ENCODE measurements around the gene KIAA1328. TPM values are rescaled to one million over a fixed set of nuclear protein-coding genes. Genes with fewer than 3 reads are reported as not detected.

Gene KIAA1328
- 10 to 100 TPM in 1 of 2 experiments, 1 to 10 TPM in 1; 9.8 to 10.7 TPM for total RNA-seq

DNA sequence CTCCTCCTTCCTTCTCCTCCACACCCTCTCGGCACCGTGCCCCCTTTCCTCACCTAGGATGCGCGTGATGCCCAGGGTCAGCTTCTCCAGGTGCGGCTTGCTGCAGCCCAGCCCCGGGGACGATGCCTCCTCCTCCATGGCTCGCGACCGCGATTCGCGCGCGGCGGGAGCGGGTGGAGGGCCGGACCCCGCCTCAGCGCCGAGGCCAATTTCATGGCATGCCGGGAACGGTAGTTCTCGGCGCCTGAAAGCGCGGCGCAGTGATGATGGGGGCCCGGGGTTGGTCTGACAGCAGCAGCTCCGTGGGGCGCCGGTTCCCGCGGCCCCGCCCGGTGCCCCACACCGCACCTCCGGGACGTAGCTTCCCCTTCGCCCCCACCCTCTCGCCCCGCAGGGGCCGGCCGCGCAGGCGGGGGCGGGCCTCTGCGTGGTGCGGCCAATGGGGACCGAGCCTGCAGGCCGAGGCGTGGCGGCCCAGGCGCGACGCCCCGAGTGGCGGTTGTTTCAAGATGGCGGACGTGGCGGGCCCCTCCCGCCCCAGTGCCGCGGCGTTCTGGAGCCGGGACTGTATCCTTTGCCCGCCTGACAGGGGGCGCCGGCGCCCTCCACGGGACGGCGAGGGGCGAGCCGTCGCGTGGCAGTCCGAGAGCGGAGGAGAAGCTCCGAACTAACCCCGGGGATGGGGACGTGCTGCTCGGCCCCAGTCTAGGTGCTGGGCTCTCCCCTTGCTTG, at the start of gene KIAA1328, which contains the start of gene TPGS2:
Gene KIAA1328, plus strand, starts transcription at position 498 of the 732 bp plus-strand sequence. Its CDS starts 12 bp downstream, at position 510.
Gene TPGS2, minus strand, starts transcription at position 373 of the 732 bp plus-strand sequence. Its CDS starts 235 bp downstream, at position 138.
- peak within 1 kb of the TSS; percentile 98 for H3K27ac Mint-ChIP-seq
- H3K4me3 Mint-ChIP-seq = peak within 1 kb of the TSS; percentile 89
- no peaks in the 10 kb centered on the region for H3K27me3 Mint-ChIP-seq
- POLR2A ChIA-PET = interaction anchor here (0.6 to 1.9 kb wide), 9 partner anchors 10 to 700 kb away, joined by 3 to 6 read pairs (median 3); partner anchors contain the start of genes ELP2 and SLC39A6
- H3K36me3 Mint-ChIP-seq = peaks cover 21% of the 10 kb centered on the region
- H3K9me3 Mint-ChIP-seq = no peaks in the 10 kb centered on the region
- ATAC-seq (ENCODE audit: low read depth) = peak; percentile 91
- peaks cover 40% of the 10 kb centered on the region for H3K4me1 Mint-ChIP-seq
- peak; percentile 92 for DNase-seq

DNA sequence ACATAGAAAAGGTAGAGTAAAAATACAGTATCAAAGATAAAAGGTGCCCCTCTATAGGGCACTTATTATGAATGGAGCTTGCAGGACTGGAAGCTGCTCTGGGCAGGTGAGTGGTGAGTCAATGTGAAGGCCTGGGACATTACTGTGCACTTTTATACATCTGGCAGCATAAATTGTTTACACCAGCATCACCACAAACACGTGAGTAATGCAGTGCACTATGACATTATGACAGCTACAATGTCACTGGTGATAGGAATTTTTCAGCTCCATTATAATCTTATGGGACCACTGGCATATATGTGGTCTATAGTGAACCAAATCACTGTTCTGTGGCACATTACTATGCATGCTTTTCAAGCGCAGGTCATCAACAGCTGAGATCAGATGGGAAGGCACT, 48.2 kb upstream of the KIAA1328 start:
- ATAC-seq (ENCODE audit: low read depth) (no peak), DNase-seq (no peak)
- no peaks in the 10 kb centered on the region for H3K9me3 Mint-ChIP-seq
- no peaks in the 10 kb centered on the region for H3K27me3 Mint-ChIP-seq
- H3K4me3 Mint-ChIP-seq = no peak overlapping the region
- H3K4me1 Mint-ChIP-seq = no peaks in the 10 kb centered on the region
- H3K27ac Mint-ChIP-seq = no peak overlapping the region
- POLR2A ChIA-PET = no interaction called here
- H3K36me3 Mint-ChIP-seq = peaks cover 10% of the 10 kb centered on the region

DNA sequence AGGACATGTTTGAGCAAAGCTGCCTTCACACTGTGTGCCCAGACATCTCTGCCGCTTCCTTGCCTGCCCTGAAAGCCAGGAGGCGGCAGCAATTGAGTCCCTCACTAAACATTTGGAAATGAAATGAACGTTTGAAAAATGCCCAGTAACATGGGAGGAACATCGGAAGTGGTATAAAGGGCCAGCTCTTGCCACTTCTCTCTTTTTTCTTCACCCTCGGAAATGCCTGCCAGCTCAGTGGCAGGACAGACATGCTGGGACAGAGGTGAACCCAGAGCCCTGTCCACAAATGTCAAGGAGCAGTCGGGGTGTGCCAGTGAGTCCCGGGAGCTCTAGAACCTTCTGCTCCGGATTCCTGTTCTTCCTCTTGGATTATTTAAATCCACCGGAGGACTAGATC, 46.2 kb upstream of the KIAA1328 start:
- no peak for ATAC-seq (ENCODE audit: low read depth)
- Mint-ChIP-seq H3K9me3 (no peaks in the 10 kb centered on the region), H3K36me3 (peaks cover 13% of the 10 kb centered on the region), H3K27me3 (no peaks in the 10 kb centered on the region), H3K4me1 (no peaks in the 10 kb centered on the region), H3K4me3 (no peak overlapping the region), H3K27ac (no peak overlapping the region)
- no peak for DNase-seq
- POLR2A ChIA-PET = no interaction called here

DNA sequence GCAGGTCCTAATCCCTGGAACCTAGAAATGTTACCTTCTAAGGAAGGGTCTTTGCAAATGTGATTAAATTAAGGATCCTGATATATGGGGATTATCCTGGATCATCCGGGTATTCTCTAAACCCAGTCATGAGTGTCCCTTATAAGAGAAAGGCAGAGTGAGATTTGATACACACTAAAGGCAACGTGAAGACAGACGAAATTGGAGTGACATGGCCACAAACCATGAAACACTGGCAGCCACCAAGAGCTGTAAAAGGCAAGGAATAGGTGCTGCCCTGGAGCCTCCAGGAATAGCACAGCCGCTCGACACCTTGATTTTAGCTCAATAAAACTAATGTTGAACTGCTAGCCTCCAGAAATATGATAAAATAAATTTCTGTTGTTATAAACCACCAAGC, 45.1 kb upstream of the KIAA1328 start:
- Mint-ChIP-seq H3K4me1 (no peaks in the 10 kb centered on the region), H3K27me3 (no peaks in the 10 kb centered on the region), H3K9me3 (no peaks in the 10 kb centered on the region), H3K36me3 (peaks cover 14% of the 10 kb centered on the region), H3K4me3 (no peak overlapping the region), H3K27ac (no peak overlapping the region)
- DNase-seq (no peak), ATAC-seq (ENCODE audit: low read depth) (no peak)
- POLR2A ChIA-PET = no interaction called here

DNA sequence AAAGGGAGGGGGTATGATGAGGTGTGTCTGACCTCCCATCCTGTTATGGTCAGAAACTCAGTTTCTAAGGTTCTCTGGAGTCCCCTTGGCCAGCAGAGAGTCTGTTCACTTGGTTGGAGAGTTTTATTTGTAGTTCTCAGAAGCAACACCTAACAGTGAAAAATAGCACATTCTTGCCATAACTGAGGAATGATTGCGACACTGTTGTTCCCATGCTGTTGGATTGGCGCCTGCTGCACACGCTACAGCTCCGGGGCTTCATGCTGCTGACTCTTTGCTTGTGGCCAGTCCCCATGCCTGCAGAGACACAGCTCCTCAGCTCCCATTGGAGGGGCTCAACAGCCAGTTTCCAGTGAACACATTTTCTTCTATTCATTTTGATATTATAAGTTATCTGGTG, 42.2 kb upstream of the KIAA1328 start:
- Mint-ChIP-seq H3K27ac (no peak overlapping the region), H3K36me3 (peaks cover 35% of the 10 kb centered on the region), H3K9me3 (peaks cover 2% of the 10 kb centered on the region), H3K27me3 (no peaks in the 10 kb centered on the region), H3K4me3 (no peak overlapping the region), H3K4me1 (no peaks in the 10 kb centered on the region)
- DNase-seq = no peak
- ATAC-seq (ENCODE audit: low read depth) = no peak
- POLR2A ChIA-PET = no interaction called here

DNA sequence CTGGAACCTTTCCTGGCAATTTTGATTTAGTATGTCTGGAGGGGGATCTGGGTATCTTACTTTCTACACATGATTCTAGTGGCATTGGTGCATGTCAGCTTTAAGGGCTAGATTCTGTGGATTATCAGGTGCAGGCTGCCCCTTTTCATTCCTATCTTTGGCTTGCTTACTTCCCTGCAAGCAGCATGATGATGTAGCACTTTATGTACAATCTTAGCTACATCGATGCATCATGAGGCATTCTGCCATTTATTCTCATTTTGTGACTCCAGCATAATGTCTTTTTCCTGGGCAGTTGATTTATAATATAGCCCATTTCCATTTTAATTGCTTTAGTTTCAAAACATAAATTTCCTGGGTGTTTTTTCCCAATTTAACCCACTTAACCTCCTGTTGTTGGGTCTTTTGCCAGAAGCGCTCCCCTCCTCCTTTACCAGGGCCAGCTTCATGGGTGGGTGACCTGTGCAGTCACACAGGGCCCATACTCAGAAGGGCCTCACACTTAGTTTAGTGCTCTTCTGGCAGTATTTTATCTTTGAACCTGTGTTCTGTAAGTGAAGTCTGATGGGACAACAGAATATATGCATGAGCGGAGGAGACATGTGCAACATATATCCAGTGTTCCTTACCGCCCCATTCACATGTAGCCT, 36.2 kb upstream of the KIAA1328 start:
- peaks cover 65% of the 10 kb centered on the region for H3K36me3 Mint-ChIP-seq

DNA sequence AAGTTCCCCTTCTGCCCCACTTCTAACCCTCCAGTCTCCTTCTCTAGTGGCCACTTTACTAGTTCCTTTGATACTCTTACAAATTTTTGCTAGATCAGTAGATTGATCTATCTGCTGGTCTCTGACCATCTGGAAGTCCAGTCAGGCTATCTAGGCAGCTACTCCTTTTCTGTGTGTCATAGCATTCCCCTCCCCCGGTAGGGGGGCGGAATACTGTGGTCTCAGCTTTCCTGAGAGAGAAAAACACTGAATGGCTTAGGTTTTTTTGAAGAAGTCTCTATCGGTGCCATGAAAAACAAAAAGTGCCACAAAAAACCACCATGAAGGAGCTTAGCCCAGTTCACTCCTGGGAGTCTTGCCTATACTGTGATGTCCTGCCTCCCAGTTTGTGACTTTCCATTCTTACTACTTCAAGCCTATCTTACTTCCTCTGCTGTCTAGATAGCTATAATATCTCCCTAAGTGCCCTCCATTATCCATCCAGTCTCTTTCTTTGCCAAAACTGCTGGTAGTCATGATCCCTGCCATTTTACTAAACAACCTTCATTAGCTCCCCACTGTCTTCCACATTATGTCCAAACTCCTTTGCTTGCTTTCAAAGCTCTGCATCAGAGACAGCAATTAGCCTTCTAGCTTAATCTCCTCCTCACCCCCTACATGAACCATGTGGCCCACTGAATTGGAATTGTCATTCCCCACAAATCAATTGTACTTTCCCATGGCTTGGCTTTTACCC, 30.0 kb upstream of the KIAA1328 start:
- POLR2A ChIA-PET = no interaction called here
- Mint-ChIP-seq H3K27me3 (no peaks in the 10 kb centered on the region), H3K36me3 (peaks cover 44% of the 10 kb centered on the region), H3K4me3 (no peak overlapping the region), H3K9me3 (no peaks in the 10 kb centered on the region), H3K27ac (peak overlapping the region; percentile 11), H3K4me1 (no peaks in the 10 kb centered on the region)
- DNase-seq (no peak), ATAC-seq (ENCODE audit: low read depth) (no peak)

More for the DNA sequence above, 36.2 kb upstream of the KIAA1328 start:
- POLR2A ChIA-PET = no interaction called here
- no peak for DNase-seq
- Mint-ChIP-seq H3K27me3 (no peaks in the 10 kb centered on the region), H3K9me3 (peaks cover 2% of the 10 kb centered on the region), H3K27ac (no peak overlapping the region), H3K4me1 (no peaks in the 10 kb centered on the region), H3K4me3 (no peak overlapping the region)
- no peak for ATAC-seq (ENCODE audit: low read depth)

DNA sequence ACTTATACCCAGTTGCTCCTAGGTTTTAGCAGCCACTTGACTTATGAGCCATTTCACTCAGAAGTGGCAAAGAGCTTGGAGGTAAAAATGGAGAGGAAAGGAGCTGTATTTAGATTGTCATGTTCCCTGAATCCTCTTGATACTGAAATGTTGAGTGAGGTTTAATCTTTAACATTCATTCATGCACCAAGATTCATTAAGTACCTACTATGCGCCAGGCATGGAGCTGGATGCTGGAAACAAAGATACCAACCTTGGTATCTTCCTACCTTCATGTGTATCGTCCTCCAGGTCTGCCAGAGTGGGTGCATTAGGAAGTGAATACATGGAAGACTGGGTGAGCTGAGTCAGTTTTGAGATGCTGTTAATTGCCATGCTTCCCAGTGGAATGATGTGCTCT, 23.8 kb upstream of the KIAA1328 start:
- H3K36me3 Mint-ChIP-seq = peaks cover 42% of the 10 kb centered on the region
- no peak overlapping the region for H3K4me3 Mint-ChIP-seq
- no peak for ATAC-seq (ENCODE audit: low read depth)
- no peak overlapping the region for H3K27ac Mint-ChIP-seq
- POLR2A ChIA-PET = no interaction called here
- H3K4me1 Mint-ChIP-seq = peaks cover 5% of the 10 kb centered on the region
- no peaks in the 10 kb centered on the region for H3K27me3 Mint-ChIP-seq
- no peaks in the 10 kb centered on the region for H3K9me3 Mint-ChIP-seq
- no peak for DNase-seq

DNA sequence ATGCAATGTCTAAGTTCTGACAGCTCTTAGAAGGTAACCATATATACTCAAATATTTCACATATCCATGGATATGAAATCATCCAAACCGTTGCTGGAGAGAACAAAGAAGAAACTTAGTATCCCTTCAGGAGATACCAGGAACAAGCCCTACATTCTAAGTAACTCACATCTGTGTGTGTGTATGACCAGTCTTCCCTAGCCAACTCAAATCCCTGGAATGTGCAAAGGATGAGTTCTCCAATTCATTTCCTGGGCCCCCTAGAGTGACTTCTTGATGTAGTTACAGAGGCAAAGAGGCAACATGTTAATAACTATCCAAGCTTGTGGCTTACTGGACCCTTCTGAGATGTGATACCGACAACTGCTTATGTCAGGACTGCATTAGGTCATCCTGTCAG, 20.2 kb upstream of the KIAA1328 start:
- Mint-ChIP-seq H3K27ac (no peak overlapping the region), H3K4me1 (peaks cover 8% of the 10 kb centered on the region), H3K9me3 (no peaks in the 10 kb centered on the region), H3K36me3 (peaks cover 31% of the 10 kb centered on the region), H3K27me3 (no peaks in the 10 kb centered on the region), H3K4me3 (no peak overlapping the region)
- ATAC-seq (ENCODE audit: low read depth) = no peak
- POLR2A ChIA-PET = no interaction called here
- no peak for DNase-seq

DNA sequence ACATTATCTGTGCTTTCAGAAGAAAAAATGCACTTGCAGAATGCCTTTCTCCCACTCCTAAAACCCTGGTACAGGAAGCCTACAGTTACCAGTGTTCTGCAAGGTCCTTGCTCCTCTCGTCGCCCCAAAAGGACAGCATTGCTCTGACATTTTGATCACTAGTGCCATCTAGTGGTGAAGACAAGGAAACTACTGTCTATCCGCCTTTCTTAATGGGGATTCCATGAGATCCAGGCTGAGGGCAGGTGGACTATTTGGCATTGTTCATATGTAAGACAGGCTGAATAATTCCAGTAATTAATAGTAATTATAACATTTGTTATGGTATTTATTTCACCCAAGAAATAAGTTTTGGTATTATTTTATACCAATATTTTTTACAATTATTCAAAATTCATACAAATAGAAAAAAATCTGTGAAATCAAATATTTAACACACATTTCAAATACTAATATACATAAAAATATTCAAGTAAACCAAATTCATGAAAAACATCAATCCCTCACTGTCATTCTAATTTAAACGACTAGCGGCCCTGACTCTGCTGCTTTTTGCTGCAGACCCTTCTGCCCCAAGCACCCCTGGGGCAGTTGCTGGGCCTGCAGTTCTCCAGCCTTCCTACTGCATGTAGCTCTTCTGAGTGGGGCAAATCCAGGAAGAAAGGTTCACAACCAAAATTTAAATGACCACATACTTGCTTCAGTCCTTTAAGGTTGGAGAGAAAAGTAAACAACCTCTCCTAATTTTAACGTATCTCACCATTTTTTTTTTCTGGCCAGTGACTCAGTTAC, 19.1 kb upstream of the KIAA1328 start:
- ATAC-seq (ENCODE audit: low read depth) = peak; percentile 87
- no peaks in the 10 kb centered on the region for H3K9me3 Mint-ChIP-seq
- peaks cover 24% of the 10 kb centered on the region for H3K36me3 Mint-ChIP-seq
- peaks cover 8% of the 10 kb centered on the region for H3K4me1 Mint-ChIP-seq
- H3K4me3 Mint-ChIP-seq = no peak overlapping the region
- no peak overlapping the region for H3K27ac Mint-ChIP-seq
- H3K27me3 Mint-ChIP-seq = no peaks in the 10 kb centered on the region
- DNase-seq = no peak
- POLR2A ChIA-PET = no interaction called here

DNA sequence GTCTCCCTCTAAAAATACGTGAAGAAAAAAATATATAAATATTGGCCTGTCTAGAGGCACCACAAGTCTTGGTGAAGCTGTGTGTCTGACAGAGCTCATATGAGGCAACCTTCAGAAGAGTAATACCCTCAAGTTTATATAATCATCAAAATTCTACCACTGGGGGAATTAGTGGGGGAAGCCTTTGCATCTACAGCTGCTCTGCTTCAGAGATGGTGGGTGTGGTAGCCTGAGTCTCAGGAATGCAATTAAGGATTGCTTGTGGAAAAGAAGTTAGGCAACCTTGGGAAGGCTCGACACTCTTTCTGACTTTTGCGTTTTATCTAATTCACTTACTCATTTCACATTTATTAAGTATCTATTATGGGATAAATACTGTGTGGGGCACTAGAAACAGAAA, 17.5 kb upstream of the KIAA1328 start:
- POLR2A ChIA-PET = no interaction called here
- no peak for ATAC-seq (ENCODE audit: low read depth)
- Mint-ChIP-seq H3K4me1 (peaks cover 8% of the 10 kb centered on the region), H3K27ac (no peak overlapping the region), H3K4me3 (no peak overlapping the region), H3K9me3 (no peaks in the 10 kb centered on the region), H3K27me3 (no peaks in the 10 kb centered on the region), H3K36me3 (peaks cover 16% of the 10 kb centered on the region)
- no peak for DNase-seq

DNA sequence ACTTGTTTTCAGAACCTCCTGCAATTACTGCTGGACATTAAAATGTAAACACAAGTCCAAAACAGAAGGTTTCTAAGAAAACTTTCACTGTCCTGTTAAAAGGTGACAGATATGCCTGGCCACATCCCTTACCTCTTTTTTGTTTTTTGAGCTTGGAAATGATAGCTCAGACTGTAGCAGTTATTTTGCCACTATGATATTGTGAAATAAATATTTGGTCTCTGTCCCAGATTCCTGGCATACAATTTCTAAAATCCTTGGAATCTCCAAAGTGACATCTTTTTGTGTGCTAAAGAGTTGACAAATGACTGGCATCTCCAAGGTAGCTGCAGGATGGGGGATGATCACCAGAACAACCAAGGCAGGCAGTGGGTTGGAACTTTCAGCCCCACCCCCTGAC, 17.0 kb upstream of the KIAA1328 start:
- POLR2A ChIA-PET = no interaction called here
- H3K4me3 Mint-ChIP-seq = no peak overlapping the region
- H3K27me3 Mint-ChIP-seq = no peaks in the 10 kb centered on the region
- DNase-seq = no peak
- no peaks in the 10 kb centered on the region for H3K9me3 Mint-ChIP-seq
- H3K36me3 Mint-ChIP-seq = peaks cover 14% of the 10 kb centered on the region
- H3K27ac Mint-ChIP-seq = no peak overlapping the region
- ATAC-seq (ENCODE audit: low read depth) = no peak
- peaks cover 8% of the 10 kb centered on the region for H3K4me1 Mint-ChIP-seq

DNA sequence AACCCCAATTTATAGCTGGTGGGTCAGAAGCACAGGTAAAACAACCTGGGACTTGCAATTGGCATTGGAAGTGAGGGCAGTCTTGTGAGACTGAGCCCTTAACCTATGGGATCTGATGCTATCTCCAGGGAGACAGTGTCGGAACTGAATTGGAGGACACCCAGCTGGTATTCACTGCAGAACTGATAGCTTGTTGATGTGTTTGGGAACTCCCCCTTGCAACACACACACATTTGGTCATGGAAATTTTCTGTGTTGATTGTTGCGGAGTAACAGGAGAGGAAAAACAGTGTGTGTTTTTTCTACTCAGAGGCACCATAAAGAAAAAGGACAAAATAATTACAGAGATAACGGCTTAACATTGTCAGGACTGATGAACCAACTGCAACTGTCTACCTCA, 16.2 kb upstream of the KIAA1328 start:
- Mint-ChIP-seq H3K27ac (no peak overlapping the region), H3K36me3 (peaks cover 11% of the 10 kb centered on the region), H3K4me3 (no peak overlapping the region), H3K4me1 (peaks cover 6% of the 10 kb centered on the region), H3K27me3 (no peaks in the 10 kb centered on the region), H3K9me3 (no peaks in the 10 kb centered on the region)
- ATAC-seq (ENCODE audit: low read depth) = no peak
- no peak for DNase-seq
- POLR2A ChIA-PET = no interaction called here

All from activated naive CD8-positive, alpha-beta T cell treated with anti-CD3 and anti-CD28 coated beads, Interleukin-2, amount 10 ng/mL, durations not matched to agents 7 days and 5 days (primary cell).